SKM-1 treated with dmso at 0.1 percent for 144 hours (cell line): ENCODE results near the gene VSX2.

Experiments
- DNase-seq: peaks from one replicate; lab custom pipeline; 2025; ENCODE audit not compliant: unreplicated experiment; lab: John Stamatoyannopoulos, UW

VSX2 gene

DNA sequence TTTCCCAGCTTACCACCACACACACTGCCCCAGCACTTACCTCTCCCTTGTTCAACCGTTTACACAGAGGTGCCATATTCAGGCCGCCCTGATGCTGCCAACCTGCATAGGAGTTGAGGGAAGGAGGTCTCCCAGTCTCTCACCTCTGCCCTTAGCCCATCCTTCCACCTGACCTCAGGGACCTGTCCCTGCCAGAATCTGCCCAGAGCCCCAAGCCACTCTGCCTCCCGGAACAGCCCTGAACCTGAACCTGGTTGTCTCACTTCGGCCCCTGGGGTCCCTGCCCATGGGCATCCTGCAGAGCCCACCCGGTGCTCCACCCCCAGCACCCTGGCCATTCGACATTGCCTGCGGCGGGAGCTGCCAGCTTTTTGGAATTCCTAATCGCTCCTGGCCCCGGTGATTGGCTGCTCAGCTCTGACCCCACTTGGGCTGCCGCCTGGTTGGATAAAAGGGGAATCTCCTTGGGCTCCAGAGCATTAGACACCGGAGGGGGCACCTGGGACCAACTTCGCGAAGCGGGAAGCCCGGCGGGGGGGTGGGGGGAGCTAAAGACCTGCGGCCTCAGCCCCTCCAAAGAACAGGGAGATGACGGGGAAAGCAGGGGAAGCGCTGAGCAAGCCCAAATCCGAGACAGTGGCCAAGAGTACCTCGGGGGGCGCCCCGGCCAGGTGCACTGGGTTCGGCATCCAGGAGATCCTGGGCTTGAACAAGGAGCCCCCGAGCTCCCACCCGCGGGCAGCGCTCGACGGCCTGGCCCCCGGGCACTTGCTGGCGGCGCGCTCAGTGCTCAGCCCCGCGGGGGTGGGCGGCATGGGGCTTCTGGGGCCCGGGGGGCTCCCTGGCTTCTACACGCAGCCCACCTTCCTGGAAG lies at the start of gene VSX2:
TSS of gene VSX2 (plus strand) at position 476 of the 874 bp plus-strand sequence. CDS start at position 589, 113 bp downstream.
- no peak for DNase-seq

DNA sequence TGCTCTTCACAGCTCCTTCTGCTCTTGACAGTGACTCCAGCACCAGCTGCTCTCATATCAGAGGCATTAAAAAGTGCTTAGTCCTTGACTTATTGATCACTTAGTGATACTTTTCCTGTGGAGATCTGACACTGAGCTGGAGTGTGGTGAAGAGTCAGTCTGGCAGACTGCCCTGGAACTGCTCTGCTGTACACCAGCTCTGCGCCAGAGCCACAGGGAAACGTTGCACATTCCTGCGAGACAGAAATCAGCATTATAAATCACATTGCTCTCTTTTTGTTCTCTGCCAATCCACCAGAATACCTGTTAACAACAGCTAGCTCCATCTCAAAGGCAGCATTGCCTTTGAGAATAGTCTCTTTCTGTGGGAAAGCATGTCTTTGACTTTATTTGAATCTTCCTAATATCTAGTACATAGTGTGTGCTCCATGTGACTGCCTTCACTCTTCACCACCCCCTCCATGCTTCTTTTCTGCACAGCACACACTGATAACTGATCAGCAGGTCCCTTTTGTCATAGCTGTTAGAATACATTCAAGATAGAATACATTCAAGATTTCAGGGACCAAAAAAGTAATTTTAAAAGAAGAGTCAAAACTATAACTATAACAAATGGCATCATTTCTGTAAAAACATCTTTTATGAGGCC lies 48.2 kb upstream of the VSX2 start:
- no peak for DNase-seq

DNA sequence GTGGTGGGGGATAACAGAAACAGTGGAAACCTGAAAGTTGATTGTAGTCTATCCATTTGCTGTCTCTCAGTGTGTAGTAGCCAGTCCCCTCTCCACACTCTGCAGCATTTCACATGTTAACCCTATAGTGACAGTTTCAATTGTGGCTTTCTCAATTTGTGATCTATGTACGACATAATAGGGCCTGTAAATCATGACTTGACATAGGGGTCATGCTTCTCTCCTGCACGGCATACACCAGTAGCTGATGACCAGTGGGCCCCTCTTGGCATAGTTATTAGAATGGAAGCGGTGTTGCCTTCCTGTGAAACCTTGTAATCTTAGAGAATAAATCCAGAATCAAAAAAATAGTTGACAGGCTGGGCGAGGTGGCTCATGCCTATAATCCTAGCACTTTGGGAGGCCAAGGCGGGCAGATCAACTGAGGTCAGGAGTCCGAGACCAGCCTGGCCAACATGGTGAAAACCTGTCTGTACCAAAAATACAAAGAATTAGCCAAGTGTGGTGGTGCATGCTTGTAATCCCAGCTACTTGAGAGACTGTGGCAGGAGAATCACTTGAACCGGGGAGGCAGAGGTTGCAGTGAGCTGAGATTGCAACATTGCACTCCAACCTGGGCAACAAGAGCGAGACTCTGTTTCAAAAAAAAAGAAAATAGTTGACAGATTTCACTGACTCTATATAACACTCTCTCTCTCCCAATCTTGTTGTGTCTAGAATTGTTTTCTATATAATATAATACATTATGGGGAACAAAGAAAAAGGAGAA lies 44.6 kb upstream of the VSX2 start:
- DNase-seq = no peak

DNA sequence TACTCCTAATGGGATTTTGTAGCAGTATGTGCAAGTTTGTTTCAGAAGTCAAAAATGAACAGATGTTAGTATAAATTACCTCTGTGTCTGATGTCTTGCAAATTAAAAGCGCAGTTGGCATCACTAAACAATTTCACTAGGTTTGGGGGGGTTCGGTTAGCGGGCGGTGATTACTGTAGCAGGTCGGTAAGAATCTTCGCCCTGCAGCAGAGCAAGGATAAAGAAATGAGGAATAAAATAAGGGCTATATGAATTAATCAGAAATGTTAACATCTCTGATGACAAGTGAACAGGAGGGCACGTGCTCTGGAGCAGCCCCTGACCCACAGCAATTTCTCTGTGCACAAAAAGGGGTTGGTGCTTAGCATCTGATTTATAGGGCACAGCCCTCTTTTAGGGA lies 43.6 kb upstream of the VSX2 start:
- no peak for DNase-seq

DNA sequence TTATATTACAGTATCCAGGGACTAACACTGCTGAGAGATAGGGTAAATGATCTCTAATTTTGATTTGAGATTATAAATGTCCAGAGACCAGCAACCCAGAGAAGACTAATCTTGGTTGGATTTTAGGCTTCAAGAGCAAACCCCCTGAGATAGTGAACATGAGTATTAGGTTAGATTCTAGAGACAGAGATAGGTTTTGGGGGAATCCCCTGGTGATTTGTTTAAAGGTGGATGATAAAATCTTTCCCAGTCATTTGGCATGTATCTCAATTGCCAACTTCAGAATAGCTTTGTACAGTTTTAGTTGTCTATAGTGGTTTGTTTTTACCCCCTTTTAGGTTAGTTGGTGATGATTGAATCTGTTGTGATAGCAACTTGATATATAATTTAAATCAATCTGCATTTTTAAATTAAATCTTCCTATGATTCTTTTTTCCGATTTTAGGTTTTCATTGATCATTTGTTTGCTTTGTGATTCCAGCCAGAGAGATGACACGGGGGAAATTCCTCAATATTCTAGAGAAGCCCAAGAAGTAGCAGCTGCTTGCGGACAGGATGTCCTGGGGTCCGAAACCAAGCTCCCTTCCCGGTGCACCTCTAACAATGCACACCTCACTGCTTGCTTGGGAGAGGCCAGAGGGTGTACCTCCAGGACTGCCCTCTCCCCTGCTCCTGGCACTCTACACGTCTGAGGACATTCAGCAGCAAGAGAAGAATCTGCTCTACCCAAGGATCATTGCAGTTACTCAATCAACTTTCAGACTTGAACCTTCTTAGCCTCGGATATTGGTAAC lies 40.6 kb upstream of the VSX2 start:
- DNase-seq = no peak

DNA sequence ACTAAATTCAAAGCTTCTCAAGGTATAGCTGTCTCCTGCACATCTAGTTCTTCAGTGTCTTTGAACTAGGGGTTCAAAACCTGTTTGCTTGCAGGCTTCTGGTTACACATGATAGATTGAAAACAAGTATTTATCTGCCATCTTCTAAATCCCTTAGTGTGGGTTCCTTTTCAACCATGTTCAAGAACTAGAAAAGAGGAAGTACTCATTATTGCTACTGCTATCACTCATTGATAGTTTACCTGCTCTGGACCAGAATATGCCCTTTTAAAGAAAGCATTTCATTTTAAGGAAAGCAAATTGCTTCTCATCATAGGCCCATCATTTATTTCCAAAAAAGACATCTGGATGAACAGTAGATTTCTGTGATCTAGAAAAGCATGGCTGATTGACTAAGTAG lies 37.1 kb upstream of the VSX2 start:
- DNase-seq = no peak

DNA sequence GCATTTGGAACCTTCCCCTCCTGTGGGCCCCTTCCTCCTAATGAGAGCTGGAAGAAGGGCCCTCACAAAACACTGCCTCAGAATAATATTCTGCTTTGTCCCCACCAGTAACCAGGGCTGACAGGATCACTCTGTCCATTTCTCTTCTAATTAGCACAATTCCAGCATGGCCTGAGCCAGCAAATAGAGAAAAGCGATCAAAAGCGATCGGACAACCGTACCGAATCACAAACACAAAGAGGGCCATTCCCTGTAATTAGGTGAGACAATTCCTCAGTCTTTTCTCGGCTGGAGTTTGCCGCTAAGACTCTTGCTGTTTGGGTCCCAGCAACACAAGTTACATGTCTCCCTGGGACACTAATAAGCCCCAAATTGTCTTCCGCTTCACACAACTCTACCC lies 35.6 kb upstream of the VSX2 start:
- DNase-seq = no peak

DNA sequence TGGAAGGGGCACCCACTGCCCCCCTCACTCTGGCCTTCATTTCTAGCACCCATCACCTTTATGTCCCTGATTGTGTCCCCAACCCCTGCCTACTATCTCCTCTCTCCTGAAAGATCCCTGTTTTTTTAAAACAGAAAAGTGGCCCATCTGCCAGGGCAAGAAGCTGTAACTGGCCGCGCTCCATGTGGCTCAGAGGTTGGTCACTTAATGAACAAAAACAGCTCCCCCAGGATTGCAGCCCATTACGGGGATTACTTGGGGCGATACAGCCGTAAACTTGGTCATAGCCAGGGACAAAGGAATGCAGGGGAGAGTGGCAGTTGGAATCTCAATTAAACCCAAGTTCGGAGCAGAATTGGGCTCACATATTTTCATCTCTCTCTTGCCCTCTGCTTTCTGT lies 34.8 kb upstream of the VSX2 start:
- DNase-seq = no peak

DNA sequence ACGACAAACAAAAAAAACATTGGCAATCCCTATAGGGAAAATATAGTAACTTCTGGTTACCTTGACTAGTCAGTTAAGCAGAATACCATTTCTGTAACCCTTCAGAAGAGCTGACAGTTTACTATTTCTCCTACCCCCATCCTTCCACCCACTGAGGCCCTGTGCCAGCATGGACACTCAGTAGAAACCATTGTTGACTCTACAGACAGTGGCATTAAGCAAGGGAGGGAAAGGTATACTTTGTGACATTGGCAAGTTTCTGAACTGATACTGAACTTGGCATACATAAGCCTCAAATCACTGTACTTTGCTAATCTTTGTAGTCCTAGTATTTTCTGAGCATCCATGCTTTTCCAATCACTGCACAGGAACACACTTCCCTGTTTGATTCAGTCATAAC lies 33.4 kb upstream of the VSX2 start:
- no peak for DNase-seq

DNA sequence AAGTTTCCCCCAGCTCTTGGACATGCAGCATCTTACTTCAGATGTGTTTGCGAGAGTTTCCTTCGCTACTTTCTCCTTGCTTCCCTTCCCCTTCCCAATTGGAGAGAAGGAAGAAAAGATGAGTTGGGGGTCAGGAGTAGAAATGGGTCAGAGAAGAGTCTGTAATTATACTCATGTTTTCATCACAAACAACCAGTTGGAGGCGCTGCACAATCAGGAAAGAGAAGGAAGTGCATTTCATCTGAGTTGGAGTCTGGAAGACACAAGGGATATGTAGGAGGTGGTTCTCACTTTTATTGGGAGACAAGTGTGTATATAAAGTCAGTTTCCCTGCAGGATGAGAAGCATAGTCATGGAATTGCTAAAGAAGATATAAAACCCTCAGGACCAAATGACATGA lies 31.3 kb upstream of the VSX2 start:
- no peak for DNase-seq

DNA sequence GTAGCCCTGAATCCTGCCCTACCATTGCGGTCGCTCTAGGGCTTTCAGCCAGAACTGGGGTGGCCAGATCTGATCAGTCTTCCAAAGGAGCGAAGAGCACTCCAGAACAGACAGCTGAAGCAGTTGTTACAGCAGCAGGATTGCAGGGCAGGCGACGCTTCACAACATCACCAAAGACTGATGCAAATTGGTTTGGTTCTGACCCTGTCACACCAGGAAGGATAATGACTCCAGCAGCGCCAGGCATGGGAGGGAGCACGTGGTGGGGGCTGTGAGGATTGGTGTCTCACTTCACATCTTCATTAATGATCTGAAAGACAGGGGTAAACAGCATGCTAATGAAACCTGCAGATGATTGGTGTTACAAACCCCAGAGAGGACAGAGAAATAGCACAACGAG lies 30.6 kb upstream of the VSX2 start:
- DNase-seq = no peak

DNA sequence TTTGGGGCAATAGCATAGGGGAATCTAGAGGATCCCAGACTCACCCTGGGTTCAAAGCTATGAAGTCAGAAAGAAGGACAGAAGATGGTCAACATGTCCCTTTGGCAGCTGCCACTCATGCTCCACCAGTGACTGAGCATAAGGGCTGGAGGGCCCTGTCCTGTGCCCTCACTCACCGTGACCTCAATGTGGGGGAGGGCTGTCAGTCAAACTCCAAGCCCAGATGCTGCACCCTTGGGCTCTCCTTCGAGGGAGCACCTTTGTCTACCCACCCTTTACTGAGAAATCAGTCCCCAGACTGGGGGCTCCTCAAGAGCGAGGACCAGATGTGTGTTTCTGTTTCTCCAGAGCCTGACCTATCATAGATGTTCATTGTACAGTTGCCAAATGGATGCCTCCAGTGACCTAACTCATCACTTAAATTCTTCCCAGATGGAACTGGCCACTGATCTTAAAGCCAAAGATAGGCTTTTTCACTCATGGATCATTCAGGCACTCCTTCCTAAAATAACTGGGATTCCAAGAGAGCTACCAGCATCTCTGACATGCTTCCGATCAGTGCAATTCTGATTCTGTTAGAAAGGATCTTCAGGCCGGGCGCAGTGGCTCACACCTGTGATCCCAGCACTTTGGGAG lies 27.2 kb upstream of the VSX2 start:
- DNase-seq = no peak

DNA sequence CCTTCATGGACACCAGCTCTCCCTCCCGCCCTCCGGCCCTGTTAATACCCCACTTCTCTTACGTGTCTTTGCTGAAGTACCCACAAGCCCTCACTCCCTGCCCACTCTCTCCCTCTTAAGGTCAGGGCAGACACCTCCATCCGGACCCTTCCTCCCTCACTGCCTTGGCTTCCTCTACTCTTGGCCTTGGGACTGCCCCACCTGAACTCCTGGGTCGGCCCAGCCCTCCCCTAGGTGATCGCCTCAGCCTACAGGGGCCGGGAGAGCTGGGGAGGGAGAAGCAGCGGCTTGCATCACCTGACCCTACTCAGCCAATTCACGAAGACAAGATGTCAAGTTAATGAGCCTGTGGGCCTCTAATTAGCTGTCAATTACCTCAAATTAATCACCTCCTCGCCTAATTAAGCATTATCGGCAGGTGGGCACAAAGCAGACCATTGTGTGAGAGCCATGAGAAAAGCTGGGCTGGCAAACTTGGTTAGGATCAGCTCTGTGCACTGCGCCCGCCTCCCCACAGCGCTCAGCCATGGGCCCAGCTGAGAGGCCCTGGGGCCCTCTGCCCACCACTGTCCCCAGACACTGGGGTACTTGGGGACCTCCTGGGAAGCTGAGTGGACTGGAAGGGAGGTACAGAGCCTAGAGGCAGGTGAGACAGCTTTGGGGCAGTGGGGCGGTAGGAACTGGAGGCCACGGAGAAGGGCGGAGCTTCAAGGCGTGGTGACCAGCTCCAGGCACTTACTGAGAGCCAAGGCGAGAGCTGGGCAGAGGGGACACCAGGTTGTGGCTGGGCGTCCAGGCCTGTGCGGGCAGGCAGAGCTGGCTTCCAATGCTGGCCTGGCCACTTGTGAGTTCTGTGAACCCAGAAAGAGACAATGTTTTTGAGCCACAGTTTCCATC lies 25.1 kb upstream of the VSX2 start:
- no peak for DNase-seq

DNA sequence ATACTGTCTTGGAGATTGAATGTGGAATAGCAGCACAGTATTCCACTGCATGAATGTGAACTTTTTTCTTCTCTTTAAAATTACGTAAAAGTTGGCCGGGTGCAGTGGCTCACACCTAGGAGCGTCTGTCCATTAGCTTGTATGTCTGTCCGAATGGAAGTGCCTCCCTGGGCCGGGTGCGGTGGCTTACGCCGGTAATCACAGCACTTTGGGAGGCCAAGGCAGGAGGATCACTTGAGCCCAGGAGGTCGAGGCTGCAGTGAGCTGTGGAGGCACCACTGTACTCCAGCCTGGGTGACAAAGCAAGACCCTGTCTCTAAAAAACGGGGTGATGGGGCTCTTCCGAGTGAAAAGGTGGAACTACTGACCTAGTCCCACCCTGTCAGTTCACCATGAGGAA lies 22.6 kb upstream of the VSX2 start:
- DNase-seq = no peak

DNA sequence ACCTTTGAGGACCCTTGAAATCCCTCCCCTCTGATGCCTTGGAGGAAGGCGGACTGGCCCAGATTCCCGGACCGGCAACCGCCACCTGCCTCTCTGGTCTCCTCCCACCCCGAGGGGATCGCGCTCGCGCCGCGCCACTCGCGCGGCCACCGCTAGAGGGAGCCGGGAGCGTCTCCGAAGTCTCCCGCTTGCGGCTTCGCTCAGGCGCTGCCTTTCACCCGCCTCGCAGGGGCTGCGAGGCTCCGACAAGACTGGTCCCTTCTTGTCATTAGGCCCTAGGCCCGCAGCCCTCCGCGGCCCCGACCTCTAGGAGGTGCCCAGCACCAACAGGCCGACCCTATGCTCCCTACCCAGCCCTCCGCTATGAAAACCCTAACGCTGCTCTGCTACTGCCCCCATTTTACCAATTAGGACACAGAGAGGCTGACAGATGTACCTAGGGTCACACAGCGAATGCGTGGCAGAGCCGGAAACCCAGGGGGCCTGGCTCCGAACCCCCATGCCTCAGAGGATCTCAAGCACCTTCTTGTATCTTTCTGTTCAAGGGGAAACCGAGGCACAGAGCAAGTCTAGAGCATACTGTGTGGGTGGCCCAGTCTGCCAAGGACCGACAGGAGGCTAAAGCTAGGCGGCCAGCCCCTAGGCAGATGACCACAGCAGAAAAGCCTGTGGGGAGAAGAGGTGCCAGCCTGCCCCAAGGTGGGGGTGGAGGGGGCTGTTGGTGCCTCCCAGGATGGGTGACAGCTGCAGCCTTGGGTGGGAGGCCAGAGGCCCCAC lies 21.4 kb upstream of the VSX2 start:
- peak; percentile 3 for DNase-seq

DNA sequence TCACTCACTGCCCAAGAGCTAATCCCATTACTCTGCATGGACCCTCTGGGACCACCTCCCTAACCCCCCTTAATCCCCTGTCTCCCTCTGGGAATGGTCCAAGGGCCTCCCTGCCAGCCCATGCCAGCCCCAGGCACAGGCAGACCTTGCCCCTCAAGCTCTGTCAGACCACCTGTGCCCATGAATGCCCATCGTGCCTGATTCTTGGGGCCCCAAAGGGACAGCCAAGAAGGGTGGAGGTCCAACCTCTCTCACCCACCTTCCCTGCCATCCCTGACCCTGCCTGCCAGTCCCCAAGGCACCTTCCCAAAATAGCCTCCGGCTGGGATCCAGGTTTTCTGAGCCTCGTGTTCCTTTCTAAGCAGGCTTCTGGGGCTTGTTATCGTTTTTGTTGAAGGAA lies 20.8 kb upstream of the VSX2 start:
- no peak for DNase-seq

DNA sequence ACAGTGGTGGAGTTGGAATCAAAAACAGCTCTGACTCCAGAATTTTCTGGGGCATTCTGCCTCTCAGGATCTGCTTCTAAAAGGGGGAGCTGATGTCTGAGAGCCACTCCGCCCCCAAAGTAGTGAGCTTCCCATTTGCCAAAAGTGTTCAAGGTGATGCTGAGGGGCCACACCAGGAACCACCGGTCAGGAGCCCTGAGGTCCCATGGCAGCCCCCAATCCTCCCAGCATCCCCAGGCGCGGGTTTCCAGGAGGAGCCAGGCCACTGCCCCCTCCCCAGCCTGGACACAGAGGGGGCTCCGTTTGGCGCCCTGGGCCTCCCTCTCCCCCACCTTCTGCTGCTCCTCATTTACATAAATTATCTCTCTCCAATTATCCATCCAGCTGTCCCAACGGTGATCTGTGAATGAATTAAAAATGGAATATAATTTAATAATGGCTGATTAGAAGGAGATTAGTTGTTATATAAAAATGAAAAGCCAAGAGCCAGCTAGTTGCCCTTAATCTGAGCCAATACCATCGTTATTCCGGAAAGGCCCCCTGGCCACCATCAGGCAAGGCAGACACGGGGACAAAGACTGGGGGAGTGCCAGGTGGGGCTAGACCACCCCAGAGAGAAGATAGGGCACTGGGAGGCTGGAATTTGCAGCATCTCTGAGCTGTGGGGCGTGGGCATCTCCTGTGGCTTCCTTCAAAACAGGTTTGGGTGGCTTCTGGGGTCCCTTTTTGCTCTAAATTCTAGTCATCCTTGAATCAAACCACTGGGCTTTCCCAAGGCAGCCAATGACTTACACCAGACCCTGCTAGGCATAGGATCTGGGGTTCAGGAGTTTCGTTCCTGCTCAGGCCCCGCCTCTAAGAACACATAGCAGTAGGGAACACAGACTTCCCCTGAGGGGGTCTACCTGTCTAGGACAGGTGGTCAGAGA lies 19.7 kb upstream of the VSX2 start:
- DNase-seq = no peak

DNA sequence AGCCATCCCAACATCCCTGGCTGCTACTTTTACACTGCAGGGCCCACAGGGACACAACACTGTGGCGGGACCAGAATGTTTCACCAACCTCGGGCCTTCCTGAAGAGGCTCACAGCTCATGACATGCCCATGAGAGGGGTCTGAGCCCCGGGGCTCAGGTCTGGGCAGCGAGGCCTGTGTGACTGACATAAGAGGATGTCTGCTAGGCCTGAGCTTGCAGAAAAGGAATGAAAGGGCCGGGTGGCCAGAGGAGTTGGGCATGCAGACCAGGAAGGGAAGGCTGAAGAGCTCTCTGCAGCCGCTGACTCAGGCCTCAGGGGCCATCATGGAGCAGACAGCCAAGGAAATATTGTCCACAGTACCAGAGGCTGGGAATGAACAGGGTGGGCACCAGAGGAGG lies 18.3 kb upstream of the VSX2 start:
- no peak for DNase-seq
